DMS153 treated with DMSO at 0.1 percent for 48 hours (cell line): ENCODE measurements around the gene ZNF787.
"Not testable (repeated sequence)": the region's sequence is repeated elsewhere in the genome, so short reads cannot be mapped to it uniquely, and the experiment has no call there.

Source experiments
- DNase-seq: peaks from one replicate; lab custom pipeline; 2025; ENCODE audit not compliant: unreplicated experiment; lab: John Stamatoyannopoulos, UW

ZNF787 gene

GRCh38 chr19:56106993-56107392, 14.1 kb downstream of the ZNF787 start:
- DNase-seq: no peak

GRCh38 chr19:56106397-56106849, 14.7 kb downstream of the ZNF787 start:
- no peak for DNase-seq

- DNase-seq: not testable (repeated sequence)
These were observed 15.2 kb downstream of the ZNF787 start for GRCh38 chr19:56105831-56106396.

- DNase-seq: peak; percentile 8
These were observed 15.9 kb downstream of the ZNF787 start for GRCh38 chr19:56105090-56105701.

- DNase-seq: no peak
These were observed 16.7 kb downstream of the ZNF787 start for GRCh38 chr19:56104423-56104822.

- DNase-seq: no peak
These were observed 18.0 kb downstream of the ZNF787 start for GRCh38 chr19:56103027-56103614.

- no peak for DNase-seq
These were observed 19.2 kb downstream of the ZNF787 start for GRCh38 chr19:56101746-56102535.

GRCh38 chr19:56101095-56101494, 20.0 kb downstream of the ZNF787 start:
- DNase-seq: no peak

- no peak for DNase-seq
These were observed 21.2 kb downstream of the ZNF787 start for GRCh38 chr19:56099638-56100539.

- DNase-seq: no peak
These were observed 22.1 kb downstream of the ZNF787 start for GRCh38 chr19:56098731-56099568.

- DNase-seq: not testable (repeated sequence)
These were observed 22.9 kb downstream of the ZNF787 start for GRCh38 chr19:56098237-56098636.

GRCh38 chr19:56097776-56098175, 23.3 kb downstream of the ZNF787 start:
- no peak for DNase-seq

- no peak for DNase-seq
These were observed 23.8 kb downstream of the ZNF787 start for GRCh38 chr19:56097306-56097705.

GRCh38 chr19:56096665-56097064, 24.4 kb downstream of the ZNF787 start:
- DNase-seq: no peak

- no peak for DNase-seq
These were observed 26.6 kb downstream of the ZNF787 start for GRCh38 chr19:56094449-56094848.

GRCh38 chr19:56092685-56093631, 28.1 kb downstream of the ZNF787 start:
- no peak for DNase-seq

- DNase-seq: no peak
These were observed 29.1 kb downstream of the ZNF787 start for GRCh38 chr19:56091751-56092546.

GRCh38 chr19:56091066-56091490, 30.0 kb downstream of the ZNF787 start:
- DNase-seq: no peak
